Mucosa of stomach (tissue), 1 donor: ENCODE data around the gene FOXL3.

ENCODE experiments used
- H3K27me3 ChIP-seq: one replicate; pipeline ENCODE4 v1.7.0; 2013; ENCODE audit warnings: mild to moderate bottlenecking, low read length; ENCODE audit not compliant: control insufficient read depth, insufficient read depth
- H3K36me3 ChIP-seq: one replicate; pipeline ENCODE4 v1.7.0; 2013; ENCODE audit warnings: low read length; ENCODE audit not compliant: control insufficient read depth, insufficient read depth
- H3K4me1 ChIP-seq: one replicate; pipeline ENCODE4 v1.7.0; 2013; ENCODE audit warnings: mild to moderate bottlenecking, low read length; ENCODE audit not compliant: control insufficient read depth, insufficient read depth
- H3K4me3 ChIP-seq: one replicate; pipeline ENCODE4 v1.7.0; 2013; ENCODE audit warnings: low read length
- H3K9ac ChIP-seq: one replicate; pipeline ENCODE4 v1.7.0; 2013; ENCODE audit warnings: mild to moderate bottlenecking, low read length, moderate library complexity
- H3K9me3 ChIP-seq: one replicate; pipeline ENCODE4 v1.7.0; 2013; ENCODE audit warnings: mild to moderate bottlenecking, low read length, moderate library complexity; ENCODE audit not compliant: control insufficient read depth
- donor health status: Pancreatic carcinoma.

FOXL3 gene

DNA sequence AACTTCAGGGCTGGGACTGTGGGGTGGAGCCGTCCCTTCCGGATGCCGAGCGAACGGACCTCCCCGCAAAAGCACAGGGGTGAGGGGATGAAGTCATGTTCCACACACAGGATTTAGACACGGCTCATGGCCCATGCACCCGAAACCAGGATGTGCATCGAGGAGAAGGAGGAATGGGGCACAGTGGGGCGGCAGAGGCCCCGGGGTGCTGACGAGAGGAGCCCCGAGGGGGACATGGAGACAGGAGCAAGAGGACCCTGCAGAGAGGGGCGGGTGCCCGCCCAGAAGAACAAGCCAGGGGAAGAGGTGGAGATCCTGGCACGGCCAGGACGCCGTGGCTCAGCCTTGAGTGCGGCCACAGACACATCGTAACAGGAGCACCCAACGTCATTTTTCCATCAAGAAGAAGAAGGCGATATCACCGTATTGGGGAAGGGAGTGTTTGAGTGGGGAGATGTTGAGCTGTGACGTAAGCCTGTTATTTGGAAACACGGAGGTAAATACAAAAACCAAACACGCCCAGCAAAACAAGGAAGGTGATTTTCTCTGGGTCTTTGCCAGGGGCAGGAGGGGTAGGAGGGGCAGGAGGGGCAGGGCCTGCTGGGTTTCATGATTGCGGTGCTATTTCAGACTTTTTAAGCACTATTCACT is 25.3 kb upstream of the FOXL3 start:
- H3K27me3 ChIP-seq, result peaks cover 4% of the 10 kb centered on the region
- H3K36me3 ChIP-seq, result no peaks in the 10 kb centered on the region
- H3K4me1 ChIP-seq, result peaks cover 18% of the 10 kb centered on the region
- H3K4me3 ChIP-seq, result peak overlapping the region; percentile 6
- no peaks in the 10 kb centered on the region for H3K9me3 ChIP-seq
- H3K9ac ChIP-seq, result peak overlapping the region; percentile 18

DNA sequence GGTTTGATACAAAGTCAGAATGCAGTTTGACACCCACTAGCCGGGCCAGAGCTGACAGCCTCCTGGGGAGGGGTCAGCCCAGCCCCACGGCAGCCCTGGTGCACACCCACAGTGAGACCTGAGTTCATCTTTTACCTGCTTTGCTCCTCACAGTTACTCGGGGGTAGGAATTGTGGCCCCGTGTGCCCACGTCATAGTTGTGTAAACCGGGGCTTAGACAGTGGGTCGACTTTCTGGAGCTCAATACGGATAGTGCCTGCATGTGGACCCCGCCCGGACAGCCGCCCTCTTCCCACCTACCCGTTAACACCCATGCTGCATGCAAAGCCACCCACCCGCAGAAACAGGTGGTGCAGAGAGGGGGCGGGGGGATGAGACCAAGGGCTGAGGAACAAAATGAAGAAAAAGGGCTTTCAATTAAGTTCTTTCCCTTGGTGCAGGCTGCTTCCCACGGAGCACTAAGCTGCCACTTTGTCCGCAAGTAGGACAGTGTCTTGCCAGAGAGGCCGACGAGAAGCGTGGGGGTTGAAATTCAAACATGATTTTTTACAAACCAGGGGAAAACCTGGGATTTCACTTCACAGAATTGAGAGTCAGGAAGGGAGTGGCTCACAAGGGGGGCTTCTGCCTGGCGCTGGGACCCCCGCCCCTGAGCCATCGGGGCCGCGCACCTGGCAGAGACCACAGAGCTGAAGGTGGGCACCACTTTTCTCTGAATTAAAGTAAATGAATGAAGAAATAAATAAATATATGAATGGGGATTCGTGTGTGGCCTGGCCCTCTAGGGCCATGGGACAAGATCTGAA is 24.6 kb upstream of the FOXL3 start:
- no peaks in the 10 kb centered on the region for H3K36me3 ChIP-seq
- no peak overlapping the region for H3K9ac ChIP-seq
- no peaks in the 10 kb centered on the region for H3K9me3 ChIP-seq
- peaks cover 4% of the 10 kb centered on the region for H3K27me3 ChIP-seq
- H3K4me1 ChIP-seq, result peaks cover 18% of the 10 kb centered on the region
- H3K4me3 ChIP-seq, result peak overlapping the region; percentile 6

DNA sequence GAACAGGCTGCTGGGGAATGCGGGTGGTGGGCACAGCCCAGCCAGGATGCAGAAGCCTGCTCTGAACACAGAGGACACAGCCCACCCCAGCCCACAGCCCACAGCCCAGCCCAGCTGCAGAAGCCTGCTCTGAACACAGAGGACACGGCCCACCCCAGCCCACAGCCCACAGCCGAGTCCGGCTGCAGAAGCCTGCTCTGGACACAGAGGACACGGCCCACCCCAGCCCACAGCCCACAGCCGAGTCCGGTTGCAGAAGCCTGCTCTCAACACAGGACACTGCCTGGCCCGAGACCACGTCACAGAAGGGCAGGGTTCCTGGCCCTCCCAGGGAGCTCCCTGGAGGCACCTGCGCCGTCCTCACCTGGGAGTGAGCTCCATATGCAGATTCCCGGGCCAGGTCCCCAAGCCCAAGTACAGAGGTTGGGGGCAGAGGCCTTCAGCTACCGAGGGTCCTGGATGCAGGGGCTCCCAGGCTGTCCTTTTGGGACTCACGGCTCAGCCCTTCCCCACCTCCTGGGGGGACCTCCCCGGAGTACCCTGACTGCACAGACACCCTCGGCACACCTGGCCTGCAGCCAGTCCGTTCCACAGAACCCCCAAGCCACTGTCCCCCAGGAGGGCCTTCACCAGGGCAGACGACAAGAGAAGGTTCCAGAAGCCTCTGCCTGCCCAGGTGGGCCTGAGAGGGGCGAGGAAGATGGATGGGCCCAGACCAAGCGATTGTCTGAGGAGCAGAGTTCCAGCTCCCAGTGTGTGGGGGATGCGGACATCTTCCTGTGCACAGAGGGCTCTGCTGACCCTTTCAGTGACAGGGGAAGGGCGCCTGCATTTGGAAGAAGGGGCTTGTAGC is 23.7 kb upstream of the FOXL3 start:
- Histone ChIP-seq H3K9ac (no peak overlapping the region), H3K9me3 (no peaks in the 10 kb centered on the region)

DNA sequence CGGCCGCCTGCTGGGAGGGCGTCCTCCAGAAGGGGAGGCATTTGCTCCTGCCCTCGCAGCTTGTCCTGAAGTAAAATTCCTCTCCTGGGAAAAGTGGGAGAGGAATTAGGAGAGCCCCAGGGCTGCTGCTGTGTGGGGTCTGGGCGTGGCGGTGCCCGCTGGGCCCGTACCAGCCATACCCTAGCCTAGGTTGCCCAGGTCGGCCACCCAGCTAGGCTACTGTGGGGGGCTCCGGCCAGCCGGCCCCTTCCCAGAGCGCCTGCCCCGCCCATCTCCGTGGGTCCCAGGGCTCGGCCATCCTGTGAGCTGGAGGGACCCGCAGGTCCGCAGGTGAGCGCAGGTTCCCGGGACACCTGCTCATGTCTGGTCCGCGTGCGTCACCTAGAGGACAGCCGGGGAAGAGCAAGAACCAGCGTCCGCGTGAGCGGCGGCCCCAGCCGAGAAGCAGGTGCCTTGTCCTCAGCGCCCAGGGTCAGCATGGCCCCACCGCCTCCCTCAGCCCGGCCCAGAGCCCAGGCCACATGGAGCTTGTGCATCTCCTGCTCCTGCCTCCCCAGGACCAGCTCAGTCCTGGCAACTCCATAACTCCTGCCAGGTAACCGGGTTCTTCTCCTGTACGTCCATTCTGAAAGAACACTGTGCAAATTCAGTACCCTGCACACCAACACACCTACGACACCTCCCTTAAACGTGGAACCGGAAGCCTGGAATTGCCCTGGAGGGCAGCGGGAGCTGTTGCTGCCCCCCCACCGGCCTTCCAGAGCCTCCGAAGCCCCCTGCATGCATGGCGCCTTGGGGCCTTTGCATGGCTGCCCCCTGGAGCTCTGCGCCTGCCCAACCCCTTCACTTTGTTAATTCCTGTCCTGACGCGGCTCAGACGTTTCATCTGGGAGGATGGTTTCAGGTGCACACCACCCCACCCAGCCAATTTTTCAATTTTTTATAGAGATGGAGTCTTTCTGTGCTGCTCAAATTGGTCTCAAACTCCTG is 22.8 kb upstream of the FOXL3 start:
- Histone ChIP-seq H3K4me1 (peaks cover 18% of the 10 kb centered on the region), H3K27me3 (peaks cover 4% of the 10 kb centered on the region), H3K36me3 (no peaks in the 10 kb centered on the region), H3K4me3 (no peak overlapping the region), H3K9me3 (no peaks in the 10 kb centered on the region), H3K9ac (no peak overlapping the region)

More for the DNA sequence above, 23.7 kb upstream of the FOXL3 start:
- no peaks in the 10 kb centered on the region for H3K36me3 ChIP-seq
- peaks cover 4% of the 10 kb centered on the region for H3K27me3 ChIP-seq
- H3K4me1 ChIP-seq, result peaks cover 18% of the 10 kb centered on the region
- no peak overlapping the region for H3K4me3 ChIP-seq

DNA sequence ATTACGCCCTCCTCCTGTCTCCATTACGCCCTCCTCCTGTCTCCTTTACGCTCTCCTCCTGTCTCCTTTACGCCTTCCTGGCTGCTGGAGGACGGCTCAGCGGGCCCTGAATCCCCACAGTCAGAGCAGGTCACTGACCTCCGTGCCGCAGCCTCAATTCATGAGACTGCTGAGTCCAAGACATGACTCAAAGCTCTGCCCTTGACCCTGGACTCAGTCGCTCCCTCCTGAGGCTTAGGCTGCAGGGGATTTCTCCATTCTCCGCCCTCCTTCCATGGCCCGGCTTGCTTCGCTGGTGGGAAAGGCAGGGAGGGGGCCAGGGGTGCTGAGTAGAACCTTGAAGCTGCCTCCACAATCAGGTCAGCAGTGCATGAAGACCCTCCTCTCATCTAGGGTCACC is 21.0 kb upstream of the FOXL3 start:
- Histone ChIP-seq H3K4me3 (no peak overlapping the region), H3K4me1 (peaks cover 17% of the 10 kb centered on the region), H3K27me3 (peaks cover 4% of the 10 kb centered on the region), H3K9me3 (no peaks in the 10 kb centered on the region), H3K9ac (no peak overlapping the region), H3K36me3 (no peaks in the 10 kb centered on the region)

DNA sequence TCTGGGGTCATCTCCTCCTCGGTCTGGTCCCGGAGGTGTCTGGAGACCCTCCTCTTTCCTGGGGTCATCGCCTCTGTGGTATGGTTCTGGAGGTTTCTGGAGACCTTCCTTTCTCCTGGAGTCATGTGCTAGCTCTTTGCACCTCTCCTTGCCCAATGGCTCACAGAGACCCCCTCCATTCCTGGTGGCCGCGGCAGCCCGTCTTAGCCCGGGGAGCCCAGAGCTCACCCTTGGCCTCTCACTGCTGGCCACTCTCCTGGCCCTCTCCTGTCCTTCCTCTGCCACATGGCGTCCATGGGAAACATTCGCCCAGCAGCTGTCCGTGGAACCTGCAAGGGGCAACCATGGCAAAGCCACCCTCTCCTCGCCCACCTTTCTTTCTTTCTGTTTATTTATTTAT is 20.2 kb upstream of the FOXL3 start:
- Histone ChIP-seq H3K4me3 (no peak overlapping the region), H3K9me3 (no peaks in the 10 kb centered on the region), H3K27me3 (peaks cover 4% of the 10 kb centered on the region), H3K36me3 (no peaks in the 10 kb centered on the region), H3K4me1 (peaks cover 10% of the 10 kb centered on the region), H3K9ac (no peak overlapping the region)

DNA sequence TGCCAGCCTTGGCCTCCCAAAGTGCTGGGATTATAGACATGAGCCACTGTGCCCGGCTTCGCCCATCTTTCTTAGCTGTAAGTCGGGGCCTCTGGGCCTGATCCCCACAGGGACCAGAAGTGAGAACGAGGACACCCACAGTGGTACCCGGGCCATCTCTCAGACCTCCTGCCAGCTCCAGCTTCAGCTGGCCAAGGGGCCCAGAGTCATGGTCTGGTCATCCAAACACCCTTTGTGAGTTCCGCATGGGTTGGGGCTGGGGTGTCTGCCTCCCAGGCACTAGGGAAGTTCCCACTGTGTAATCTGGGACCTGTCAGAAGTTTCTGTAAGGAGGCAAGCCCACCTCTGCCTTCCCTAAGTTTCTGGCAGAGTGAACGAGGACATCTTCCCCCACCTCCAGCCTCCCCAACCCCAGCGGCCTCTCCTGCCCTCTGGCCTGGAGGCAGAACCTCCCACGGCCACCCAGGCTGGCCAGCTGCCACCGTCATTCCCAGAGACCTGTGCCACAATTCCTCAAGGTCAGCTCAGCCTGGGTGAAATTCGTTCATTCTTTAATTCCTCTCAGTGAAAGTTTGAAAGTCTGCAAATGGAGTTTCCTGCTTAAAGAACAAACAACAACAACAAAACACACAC is 19.5 kb upstream of the FOXL3 start:
- H3K4me3 ChIP-seq, result no peak overlapping the region
- H3K9me3 ChIP-seq, result no peaks in the 10 kb centered on the region
- peaks cover 4% of the 10 kb centered on the region for H3K27me3 ChIP-seq
- peaks cover 4% of the 10 kb centered on the region for H3K4me1 ChIP-seq
- H3K36me3 ChIP-seq, result no peaks in the 10 kb centered on the region
- H3K9ac ChIP-seq, result no peak overlapping the region

DNA sequence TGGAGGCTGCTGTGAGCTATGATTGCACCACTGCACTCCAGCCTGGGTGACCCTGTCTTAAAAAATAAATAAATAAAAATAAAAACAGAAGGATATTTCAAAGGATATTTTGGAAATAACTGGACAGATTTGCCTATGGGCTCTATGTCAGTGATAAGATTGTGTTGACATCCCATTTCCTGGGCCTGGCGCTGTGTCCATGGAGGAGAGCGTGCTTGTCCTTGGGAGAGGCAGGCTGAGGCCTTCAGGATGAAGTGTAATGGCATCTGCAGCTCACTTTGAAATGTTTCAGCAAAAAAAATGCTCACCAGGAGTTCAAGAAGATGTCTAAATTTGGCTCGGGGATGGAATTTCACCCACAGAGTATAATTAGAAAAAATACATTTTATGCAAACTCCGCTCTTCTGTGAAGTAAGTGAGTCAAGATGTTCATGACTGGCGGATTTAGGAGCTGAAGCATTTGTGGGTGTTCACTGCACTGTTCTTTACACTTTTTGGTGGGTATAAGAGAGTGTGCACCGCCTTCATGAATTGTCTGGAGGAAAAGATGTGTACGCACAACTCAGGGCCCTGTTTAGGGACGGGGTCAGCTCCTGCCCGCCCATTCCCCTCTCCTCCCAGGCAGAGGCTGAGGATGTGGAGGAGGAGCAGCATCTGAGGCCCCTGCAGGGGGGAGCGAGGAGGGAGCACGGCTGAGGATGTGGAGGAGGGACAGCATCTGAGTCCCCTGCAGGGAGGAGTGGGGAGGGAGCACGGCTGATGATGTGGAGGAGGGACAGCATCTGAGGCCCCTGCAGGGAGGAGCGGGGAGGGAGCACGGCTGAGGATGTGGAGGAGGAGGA is 18.5 kb upstream of the FOXL3 start:
- Histone ChIP-seq H3K9me3 (no peaks in the 10 kb centered on the region), H3K9ac (no peak overlapping the region), H3K36me3 (no peaks in the 10 kb centered on the region), H3K4me3 (no peak overlapping the region), H3K4me1 (no peaks in the 10 kb centered on the region), H3K27me3 (peaks cover under 1% of the 10 kb centered on the region)

DNA sequence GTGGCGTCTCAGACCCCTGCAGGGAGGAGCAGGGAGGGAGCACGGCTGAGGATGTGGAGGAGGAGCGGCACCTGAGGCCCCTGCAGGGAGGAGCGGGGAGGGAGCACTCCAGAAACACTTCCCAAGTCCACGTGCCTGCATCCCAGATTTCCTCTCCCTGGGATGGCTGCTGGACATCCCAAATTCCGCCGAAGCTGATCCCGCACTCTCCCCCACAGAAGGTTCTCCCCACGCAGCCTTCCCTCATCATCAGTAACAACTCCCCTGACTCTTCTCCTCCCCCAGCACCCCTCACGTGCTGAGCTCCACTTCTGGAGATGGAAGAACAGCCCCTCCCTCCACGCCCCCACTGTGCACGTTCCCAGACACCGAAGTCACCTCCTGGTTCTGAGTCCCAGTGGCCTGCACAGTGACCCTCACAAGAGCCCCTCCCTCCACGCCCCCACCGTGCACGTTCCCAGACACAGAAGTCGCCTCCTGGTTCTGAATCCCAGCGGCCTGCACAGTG is 17.8 kb upstream of the FOXL3 start:
- no peak overlapping the region for H3K9ac ChIP-seq
- no peaks in the 10 kb centered on the region for H3K36me3 ChIP-seq
- no peaks in the 10 kb centered on the region for H3K9me3 ChIP-seq
- H3K4me3 ChIP-seq, result no peak overlapping the region
- no peaks in the 10 kb centered on the region for H3K4me1 ChIP-seq
- no peaks in the 10 kb centered on the region for H3K27me3 ChIP-seq

DNA sequence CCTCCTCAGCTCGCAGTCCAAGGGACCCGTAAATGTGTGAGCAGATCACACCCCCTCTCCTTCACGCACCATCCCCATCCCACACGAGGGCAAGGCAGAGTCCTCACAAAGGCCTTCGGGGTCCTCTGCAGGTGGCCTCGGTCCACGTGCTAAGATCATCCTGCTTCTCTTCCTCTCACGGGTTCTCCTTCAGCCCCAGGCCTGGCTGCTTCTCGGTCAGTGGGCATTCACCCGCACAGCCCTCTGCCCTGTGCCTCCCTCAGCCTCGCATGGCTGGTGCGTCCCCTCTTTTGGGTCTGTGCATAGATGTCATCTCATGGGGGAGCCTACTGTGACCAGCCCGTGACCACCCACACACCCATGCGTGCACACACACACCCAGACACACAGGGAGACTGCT is 17.3 kb upstream of the FOXL3 start:
- Histone ChIP-seq H3K27me3 (no peaks in the 10 kb centered on the region), H3K4me1 (no peaks in the 10 kb centered on the region), H3K36me3 (no peaks in the 10 kb centered on the region), H3K9me3 (no peaks in the 10 kb centered on the region), H3K4me3 (no peak overlapping the region), H3K9ac (no peak overlapping the region)
